HFF-Myc (cell line): ENCODE data around the gene CHODL.

Experiments
- DNase-seq: peaks from one replicate; pipeline ENCODE4 v3.0.0-alpha.2; 2011; ENCODE audit warnings: low read depth; ENCODE audit errors: extremely low read depth
- H3K4me3 ChIP-seq: replicated peaks from 2 replicates; pipeline ENCODE4 v1.5.1; 2011; ENCODE audit warnings: low read depth, mild to moderate bottlenecking, control low read depth, low read length
- CTCF ChIP-seq: IDR thresholded peaks from 2 replicates; pipeline ENCODE4 v1.5.1; 2012; ENCODE audit warnings: mild to moderate bottlenecking, low read depth, low read length, control low read depth; ENCODE audit errors: missing control alignments

The CHODL gene

GRCh38 chr21:18274370-18274769 lies 29.7 kb downstream of the CHODL start:
- DNase-seq, result no peak
- H3K4me3 ChIP-seq, result no peak overlapping the region
- no peak for TF ChIP-seq CTCF

GRCh38 chr21:18275781-18276180 lies 31.1 kb downstream of the CHODL start:
- no peak for DNase-seq
- TF ChIP-seq CTCF, result no peak
- no peak overlapping the region for H3K4me3 ChIP-seq

GRCh38 chr21:18285379-18285778 lies 40.7 kb downstream of the CHODL start:
- no peak overlapping the region for H3K4me3 ChIP-seq
- no peak for DNase-seq
- no peak for TF ChIP-seq CTCF

GRCh38 chr21:18289876-18290275 lies 45.2 kb downstream of the CHODL start:
- no peak for TF ChIP-seq CTCF
- DNase-seq, result no peak

GRCh38 chr21:18294100-18294499 lies 49.5 kb downstream of the CHODL start:
- no peak overlapping the region for H3K4me3 ChIP-seq
- DNase-seq, result no peak
- no peak for TF ChIP-seq CTCF

More at GRCh38 chr21:18289876-18290275, 45.2 kb downstream of the CHODL start:
- no peak overlapping the region for H3K4me3 ChIP-seq

GRCh38 chr21:18298228-18298627 lies 53.6 kb downstream of the CHODL start:
- no peak overlapping the region for H3K4me3 ChIP-seq
- TF ChIP-seq CTCF, result no peak
- DNase-seq, result no peak
